K562 (cell line): ENCODE results near the gene B4GALT5. TPM values are rescaled to one million over a fixed set of nuclear protein-coding genes. Genes with fewer than 3 reads are reported as not detected.
A peak's percentile ranks its signal among the peaks of the same experiment; 100 is the strongest.

Source experiments
- ATAC-seq: fragments of 200-7000 bp; cut with Tn5 transposase; 3 replicates; pipeline ENCODE4 v1.9.1; 2020; ENCODE audit warnings: moderate library complexity
- BruUV-seq: library from RNA; stranded (reverse); fragments of 400-500 nt; replicated peaks from 2 replicates; lab custom pipeline; 2021; lab: Mats Ljungman, UMichigan
- CTCF ChIA-PET: fragments of 300-600 bp; formaldehyde crosslinking; extraction: SDS; loops from one replicate; lab custom pipeline; 2021; ENCODE audit warnings: low intra/inter-chr PET ratio; lab: Yijun Ruan, JAX
- POLR2A ChIA-PET: fragments of 300-600, 350-650 bp; sonication (Branson Sonifier 250); formaldehyde crosslinking; extraction: SDS; loops from one replicate; lab custom pipeline; 2021; ENCODE audit warnings: antibody characterized with exemption, inconsistent platforms; lab: Yijun Ruan, JAX
- DNase-seq, 4 experiments: peaks; one replicate each; pipeline versions ENCODE4 v3.0.0 to v3.0.0-alpha.2; 2011 to 2018; ENCODE audit warnings: low spot score in 3 of 4, mixed read lengths in 3 of 4; ENCODE audit errors: extremely low read depth in 1 of 4
- FAIRE-seq: peaks from 2 replicates; lab custom pipeline; 2011; peaks lifted over from hg19 to GRCh38; lab: Jason Lieb, UNC
- H2AFZ ChIP-seq: 2 replicates; pipeline ENCODE4 v1.6.0; 2011; ENCODE audit warnings: low read depth, low read length, control low read depth, inconsistent platforms
- H3K27ac ChIP-seq: fragments of 200-600 bp; 3 replicates; pipeline ENCODE4 v1.8.0; 2011; ENCODE audit warnings: low read depth, mild to moderate bottlenecking, control low read depth, inconsistent platforms, low read length, moderate library complexity, mixed read lengths; ENCODE audit errors: extremely low read depth
- H3K27me3 ChIP-seq, 2 experiments: fragments of 300-600 bp in 1 of 2; 2 replicates in 1 of 2; 3 replicates in 1 of 2; pipeline versions ENCODE4 v1.6.0 to v1.8.0; 2011; ENCODE audit warnings: inconsistent platforms in 2 of 2, low read length in 2 of 2, mild to moderate bottlenecking in 1 of 2, mixed read lengths in 1 of 2, moderate library complexity in 1 of 2; ENCODE audit not compliant: control insufficient read depth in 2 of 2, insufficient read depth in 2 of 2
- H3K36me3 ChIP-seq: fragments of 300-600 bp; 3 replicates; pipeline ENCODE4 v1.8.0; 2011; ENCODE audit warnings: mild to moderate bottlenecking, low read length, inconsistent platforms; ENCODE audit not compliant: control insufficient read depth, insufficient read depth
- H3K4me1 ChIP-seq, 2 experiments: fragments of 200-600 bp in 1 of 2; replicated peaks in 1 of 2; 2 replicates in 1 of 2; 3 replicates in 1 of 2; pipeline versions ENCODE4 v1.5.1 to v1.8.0; 2011; ENCODE audit warnings: inconsistent platforms in 2 of 2, low read length in 2 of 2, mild to moderate bottlenecking in 1 of 2, mixed read lengths in 1 of 2, moderate library complexity in 1 of 2; ENCODE audit not compliant: control insufficient read depth in 2 of 2, insufficient read depth in 2 of 2
- H3K4me2 ChIP-seq: 2 replicates; pipeline ENCODE4 v1.6.1; 2011; ENCODE audit warnings: low read length, control low read depth, inconsistent platforms, mixed read lengths; ENCODE audit not compliant: insufficient read depth
- H3K4me3 ChIP-seq: fragments of 200-600 bp; sonication (generic), shearing (Covaris generic); 2 replicates; pipeline ENCODE4 v1.5.1; 2016; ENCODE audit warnings: control low read depth, inconsistent platforms
- H3K79me2 ChIP-seq: fragments of 200-600 bp; 3 replicates; pipeline ENCODE4 v1.8.0; 2011; ENCODE audit warnings: low read length, inconsistent platforms; ENCODE audit not compliant: control insufficient read depth, insufficient read depth
- H3K9ac ChIP-seq, 2 experiments: 2 replicates each; pipeline versions ENCODE4 v1.6.0 to v1.6.1; 2011; ENCODE audit warnings: low read depth in 2 of 2, low read length in 2 of 2, control low read depth in 1 of 2, inconsistent platforms in 1 of 2, mild to moderate bottlenecking in 1 of 2, mixed read lengths in 1 of 2; ENCODE audit not compliant: insufficient read depth in 1 of 2
- H3K9me1 ChIP-seq: one replicate; pipeline ENCODE4 v1.6.0; 2011; ENCODE audit warnings: inconsistent platforms, mild to moderate bottlenecking, low read length, moderate library complexity; ENCODE audit not compliant: control insufficient read depth, insufficient read depth
- H3K9me3 ChIP-seq: replicated peaks from 2 replicates; pipeline ENCODE4 v1.5.1; 2011; ENCODE audit warnings: low read depth, low read length, inconsistent platforms; ENCODE audit not compliant: control insufficient read depth, insufficient read depth
- H4K20me1 ChIP-seq: replicated peaks from 2 replicates; pipeline ENCODE4 v1.6.1; 2011; ENCODE audit warnings: low read length, inconsistent platforms, mixed read lengths; ENCODE audit not compliant: control insufficient read depth, insufficient read depth
- RB1 ChIP-seq: fragments of 450-650 bp; IDR thresholded peaks from 2 replicates; pipeline ENCODE4 v1.6.1; 2017; ENCODE audit warnings: low read depth, mild to moderate bottlenecking
- SIN3A ChIP-seq, 2 experiments: fragments of 150-350 bp in 1 of 2; IDR thresholded peaks; 2 replicates each; pipeline ENCODE4 v1.6.1; 2011 to 2016; ENCODE audit warnings: borderline replicate concordance in 2 of 2, low read depth in 2 of 2, low read length in 2 of 2, mild to moderate bottlenecking in 2 of 2, moderate library complexity in 2 of 2; ENCODE audit not compliant: control insufficient read depth in 1 of 2
- U2AF2 ChIP-seq: fragments of 200-400 bp; formaldehyde crosslinking; optimal IDR thresholded peaks from 2 replicates; pipeline ENCODE3; 2017; ENCODE audit warnings: low read depth, mild to moderate bottlenecking, low read length
- ZBTB33 ChIP-seq: sonication (generic); formaldehyde crosslinking; IDR thresholded peaks from 2 replicates; pipeline ENCODE4 v1.8.1; 2023; ENCODE audit warnings: mild to moderate bottlenecking, missing genetic modification reagents
- ZNF212 ChIP-seq: fragments of 450-650 bp; formaldehyde crosslinking; IDR thresholded peaks from 2 replicates; pipeline ENCODE4 v1.4.0; 2020; ENCODE audit warnings: mild to moderate bottlenecking
- ZNF699 ChIP-seq: fragments of 250-450 bp; sonication (Bioruptor Pico); IDR thresholded peaks from 2 replicates; pipeline ENCODE4 v1.8.0; 2021; ENCODE audit warnings: mild to moderate bottlenecking, moderate library complexity; ENCODE audit not compliant: insufficient replicate concordance
- WGBS: fragments of 100-300 bp; shearing (Covaris generic); methylation state at CpG from one replicate; pipeline ENCODE4 v1.1.6; 2016; ENCODE audit warnings: low coverage, mixed read lengths; ENCODE audit not compliant: insufficient coverage; ENCODE audit errors: missing lambda C conversion rate; 5-methylcytosine and 5-hydroxymethylcytosine counted together
- in situ Hi-C: fragments of 300-500 bp; cut with MboI; formaldehyde crosslinking; loops from 4 replicates; pipeline ENCODE4 v1.15.0; 2018; ENCODE audit warnings: inconsistent platforms, mixed read lengths
- intact Hi-C: fragments of 100-400 bp; cut with micrococcal nuclease; formaldehyde crosslinking; loops from 2 replicates; pipeline ENCODE4 v1.14.2; 2022
- polyA plus RNA-seq, 8 experiments: library from polyadenylated mRNA; depleted of rRNA in 4 of 8; stranded (reverse) in 5 of 8; unstranded in 3 of 8; fragments of >200 nt; fragmentation: Nextera tagmentation in 2 of 8; fragmentation: Illumina TruSeq in 1 of 8; extraction: Ambion mirVana in 2 of 8; extraction: Trizol in 1 of 8; gene quantifications; 2 replicates each; pipeline versions ENCODE4 v1.2.1 to v1.2.3, GENCODE V29; 2011 to 2014; ENCODE audit warnings: inconsistent platforms in 1 of 8, missing spikeins in 1 of 8
- total RNA-seq, 7 experiments: library from RNA; depleted of rRNA in 6 of 7; stranded (reverse); fragments of >200 nt in 6 of 7; fragmentation: Illumina TruSeq in 2 of 7; extraction: Trizol in 2 of 7; gene quantifications; 2 replicates each; pipeline versions ENCODE4 v1.2.1 to v1.2.3, GENCODE V29; 2011 to 2021; ENCODE audit warnings: low replicate concordance in 1 of 7
- TF ChIP-seq, protein P1 (sequence below): fragments of 450-650 bp; IDR thresholded peaks from 2 replicates; pipeline ENCODE4 v1.6.1; 2016; ENCODE audit warnings: missing biosample characterization, missing genetic modification characterization
- TF ChIP-seq, protein P2 (sequence below): fragments of 450-650 bp; IDR thresholded peaks from 2 replicates; pipeline ENCODE4 v1.6.1; 2018; ENCODE audit warnings: mild to moderate bottlenecking, low read depth; ENCODE audit not compliant: partially characterized antibody

B4GALT5 gene
- total and polyA plus RNA-seq, 9 of the 15 experiments (the other 6 are each of a cell fraction or from before 2014, with no cell fraction given): 8.5 to 32.6 (median 23.4) TPM

GRCh38 chr20:49635866-49636265 lies 77.8 kb downstream of the B4GALT5 start:
- 81% methylated on average over 12 of the region's 12 CpGs for WGBS
- H2AFZ ChIP-seq: no peak overlapping the region
- no peak overlapping the region for H3K4me3 ChIP-seq
- peaks cover 0 to 3% of the 10 kb centered on the region in 2 experiments; a peak in 1 of 5 replicates for H3K4me1 ChIP-seq
- peaks cover 6% of the 10 kb centered on the region; the same call in 1 of the 2 replicates for H4K20me1 ChIP-seq
- in situ Hi-C loops: no loop called here
- peaks cover 77% of the 10 kb centered on the region for H3K36me3 ChIP-seq
- H3K79me2 ChIP-seq: no peaks in the 10 kb centered on the region
- no peak overlapping the region for H3K4me2 ChIP-seq
- no peaks in the 10 kb centered on the region for H3K9me3 ChIP-seq
- no peak for FAIRE-seq
- intact Hi-C loops: no loop called here
- DNase-seq: no peak
- TF ChIP-seq U2AF2 (no peak), ZNF699 (CRISPR knock-in tag) (no peak)
- ChIA-PET POLR2A (interaction anchor here (0.7 to 0.8 kb wide), 2 partner anchors 10 to 1932 kb away, joined by 3 read pairs; no protein-coding TSS in a partner anchor), CTCF (no interaction called here)
- BruUV-seq: no TSS peak
- no peaks in the 10 kb centered on the region for H3K27me3 ChIP-seq
- 0 out of 4 replicates have a peak overlapping the region, but pooled peaks of 1 of the 2 experiments have one; percentile 18 for H3K9ac ChIP-seq
- H3K27ac ChIP-seq: no peak overlapping the region
- no peaks in the 10 kb centered on the region for H3K9me1 ChIP-seq
- no peak for ATAC-seq

- TF ChIP-seq, protein P1, sequence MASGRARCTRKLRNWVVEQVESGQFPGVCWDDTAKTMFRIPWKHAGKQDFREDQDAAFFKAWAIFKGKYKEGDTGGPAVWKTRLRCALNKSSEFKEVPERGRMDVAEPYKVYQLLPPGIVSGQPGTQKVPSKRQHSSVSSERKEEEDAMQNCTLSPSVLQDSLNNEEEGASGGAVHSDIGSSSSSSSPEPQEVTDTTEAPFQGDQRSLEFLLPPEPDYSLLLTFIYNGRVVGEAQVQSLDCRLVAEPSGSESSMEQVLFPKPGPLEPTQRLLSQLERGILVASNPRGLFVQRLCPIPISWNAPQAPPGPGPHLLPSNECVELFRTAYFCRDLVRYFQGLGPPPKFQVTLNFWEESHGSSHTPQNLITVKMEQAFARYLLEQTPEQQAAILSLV: no peak
- TF ChIP-seq RB1 (no peak), SIN3A (IDR thresholded peaks at IDR 0.05; ENCODE audit: borderline replicate concordance in 2 of 2, control insufficient read depth in 1 of 2, low read depth in 2 of 2, low read length in 2 of 2) (no peak), ZNF212 (CRISPR knock-in tag) (no peak), ZBTB33 (CRISPR knock-in tag) (peak; percentile 62; the same call in 1 of the 2 replicates)
- TF ChIP-seq, protein P2, sequence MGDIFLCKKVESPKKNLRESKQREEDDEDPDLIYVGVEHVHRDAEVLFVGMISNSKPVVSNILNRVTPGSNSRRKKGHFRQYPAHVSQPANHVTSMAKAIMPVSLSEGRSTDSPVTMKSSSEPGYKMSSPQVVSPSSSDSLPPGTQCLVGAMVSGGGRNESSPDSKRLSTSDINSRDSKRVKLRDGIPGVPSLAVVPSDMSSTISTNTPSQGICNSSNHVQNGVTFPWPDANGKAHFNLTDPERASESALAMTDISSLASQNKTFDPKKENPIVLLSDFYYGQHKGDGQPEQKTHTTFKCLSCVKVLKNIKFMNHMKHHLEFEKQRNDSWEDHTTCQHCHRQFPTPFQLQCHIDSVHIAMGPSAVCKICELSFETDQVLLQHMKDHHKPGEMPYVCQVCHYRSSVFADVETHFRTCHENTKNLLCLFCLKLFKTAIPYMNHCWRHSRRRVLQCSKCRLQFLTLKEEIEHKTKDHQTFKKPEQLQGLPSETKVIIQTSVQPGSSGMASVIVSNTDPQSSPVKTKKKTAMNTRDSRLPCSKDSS: no peak
- no TSS peak for BruUV-seq
- Histone ChIP-seq H3K4me3 (no peak overlapping the region), H2AFZ (no peak overlapping the region), H3K4me2 (no peak overlapping the region), H3K9ac (no peak overlapping the region), H3K9me1 (no peaks in the 10 kb centered on the region), H3K27ac (no peak overlapping the region), H3K36me3 (peaks cover 70% of the 10 kb centered on the region), H4K20me1 (peaks cover 6% of the 10 kb centered on the region), H3K9me3 (no peaks in the 10 kb centered on the region), H3K79me2 (no peaks in the 10 kb centered on the region), H3K4me1 (peaks cover 0 to 3% of the 10 kb centered on the region in 2 experiments; a peak in 1 of 5 replicates), H3K27me3 (no peaks in the 10 kb centered on the region)
- in situ Hi-C loops (no loop called here), intact Hi-C loops (no loop called here)
- ATAC-seq (no peak), FAIRE-seq (no peak), DNase-seq (no peak)
- 88% methylated on average over 12 of the region's 16 CpGs for WGBS
- POLR2A ChIA-PET: interaction anchor here (0.8 to 1.0 kb wide), 2 partner anchors 9 kb away, joined by 3 read pairs; no protein-coding TSS in a partner anchor
- CTCF ChIA-PET: no interaction called here
These were observed 78.5 kb downstream of the B4GALT5 start for GRCh38 chr20:49635166-49635565.
